Skin epidermis (tissue), 12 donors: ENCODE measurements around the gene PRDX4.
A peak's percentile ranks its signal among the peaks of the same experiment; 100 is the strongest.
"Not testable (repeated sequence)": the region's sequence is repeated elsewhere in the genome, so short reads cannot be mapped to it uniquely, and the experiment has no call there.

ENCODE experiments used
- H3K27ac ChIP-seq, 21 experiments: fragments of 200-600 bp; sonication (generic) in 11 of 21; one replicate each; pipeline ENCODE4 v1.5.0; 2020; ENCODE audit warnings: mild to moderate bottlenecking in 3 of 21, inconsistent platforms in 2 of 21, moderate library complexity in 2 of 21
- H3K4me3 ChIP-seq, 7 experiments: fragments of 200-600 bp; sonication (generic) in 2 of 7; one replicate each; pipeline ENCODE4 v1.5.0; 2020; ENCODE audit warnings: inconsistent platforms in 2 of 7, mild to moderate bottlenecking in 2 of 7, moderate library complexity in 1 of 7

Gene PRDX4

DNA sequence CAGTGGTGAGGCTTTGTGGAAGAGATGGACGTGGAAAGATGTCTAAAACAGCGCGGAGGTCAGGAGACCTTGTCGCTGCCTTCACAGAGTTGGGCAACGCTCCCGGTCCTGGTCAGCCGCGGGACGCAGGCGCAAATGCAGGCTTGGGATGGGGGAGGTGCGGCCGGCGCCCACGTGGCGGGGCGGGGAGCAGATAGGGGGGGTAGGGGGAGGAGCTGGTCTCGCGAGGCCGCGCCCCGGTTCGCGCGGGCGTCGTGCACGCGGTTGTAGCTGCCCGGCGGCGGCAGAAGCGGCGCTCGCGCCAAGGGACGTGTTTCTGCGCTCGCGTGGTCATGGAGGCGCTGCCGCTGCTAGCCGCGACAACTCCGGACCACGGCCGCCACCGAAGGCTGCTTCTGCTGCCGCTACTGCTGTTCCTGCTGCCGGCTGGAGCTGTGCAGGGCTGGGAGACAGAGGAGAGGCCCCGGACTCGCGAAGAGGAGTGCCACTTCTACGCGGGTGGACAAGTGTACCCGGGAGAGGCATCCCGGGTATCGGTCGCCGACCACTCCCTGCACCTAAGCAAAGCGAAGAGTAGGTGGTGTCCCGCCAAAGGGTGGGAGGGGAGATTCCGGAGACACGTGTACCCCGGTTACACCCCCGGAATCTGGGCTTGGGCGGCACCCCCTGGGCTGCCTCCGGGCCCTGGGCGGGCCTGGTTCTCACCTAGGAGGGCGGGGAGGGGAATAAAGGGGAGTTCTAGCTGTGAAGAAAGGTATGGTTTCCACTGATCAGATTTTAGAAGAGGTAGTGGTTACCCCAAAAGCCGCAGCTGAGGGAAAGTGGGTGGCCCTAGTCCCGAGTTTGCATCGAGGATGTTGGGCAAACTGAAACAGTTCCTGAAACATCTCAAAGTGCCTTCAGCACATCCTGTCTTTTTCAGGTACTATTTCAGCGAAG is at the start of gene PRDX4:
PRDX4 (plus strand) TSS at position 255 of the 939 bp plus-strand sequence; CDS start at position 333, 78 bp downstream.
- peak within 1 kb of the TSS; percentile 45 to 63 (median 55) for H3K4me3 ChIP-seq
- peak within 1 kb of the TSS; percentile 53 to 87 (median 79) for H3K27ac ChIP-seq

DNA sequence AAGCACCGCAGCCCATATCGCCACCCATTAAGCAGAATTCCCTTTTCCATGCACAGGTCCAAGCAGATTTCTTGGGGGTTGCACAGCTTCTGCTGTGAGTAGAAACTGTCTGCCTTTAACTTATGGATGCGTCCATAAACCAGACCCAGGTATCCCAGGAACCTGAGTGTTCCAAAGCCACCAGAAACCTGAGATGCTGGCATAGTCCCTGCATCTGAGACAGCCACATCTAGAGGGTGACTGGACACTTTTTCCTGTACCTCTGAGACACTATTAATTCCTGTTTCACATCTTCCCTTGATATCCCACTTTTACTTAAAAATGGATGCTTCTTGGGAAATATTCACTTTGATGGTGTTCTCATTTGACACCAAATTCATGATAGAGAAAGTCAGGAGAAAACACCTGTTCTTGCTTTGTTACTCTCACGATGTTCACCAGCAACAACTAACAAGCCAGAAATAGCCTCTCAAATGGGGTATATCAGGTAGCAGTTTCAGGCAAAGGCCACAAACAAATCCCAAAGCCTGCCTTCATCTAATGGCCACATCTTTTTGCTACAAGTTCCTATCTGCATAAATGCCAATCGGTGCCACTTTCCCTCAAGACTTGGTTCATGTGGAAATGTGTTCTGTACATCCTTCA is 45.5 kb upstream of the PRDX4 start:
- no peak overlapping the region for H3K27ac ChIP-seq

DNA sequence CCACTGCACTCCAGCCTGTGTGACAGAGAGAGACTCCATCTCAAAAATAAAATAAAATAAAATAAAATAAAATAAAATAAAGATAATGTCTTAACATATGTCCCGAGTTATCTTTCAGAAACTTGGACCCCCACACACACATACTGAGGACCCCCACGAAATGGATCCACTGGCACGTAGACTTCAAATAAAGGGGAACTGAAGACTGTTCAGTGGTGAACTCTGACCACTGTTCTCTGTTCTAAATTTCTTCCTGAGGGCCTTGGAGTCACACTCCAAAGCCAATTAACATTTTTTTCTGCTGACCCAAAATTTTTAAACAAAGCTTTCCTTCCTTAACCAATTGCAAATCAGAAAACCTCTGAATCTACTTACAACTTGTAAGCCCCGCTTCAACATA is 43.5 kb upstream of the PRDX4 start:
- H3K4me3 ChIP-seq, result no peak overlapping the region
- no peak overlapping the region for H3K27ac ChIP-seq

More for the DNA sequence above, 45.5 kb upstream of the PRDX4 start:
- no peak overlapping the region for H3K4me3 ChIP-seq

DNA sequence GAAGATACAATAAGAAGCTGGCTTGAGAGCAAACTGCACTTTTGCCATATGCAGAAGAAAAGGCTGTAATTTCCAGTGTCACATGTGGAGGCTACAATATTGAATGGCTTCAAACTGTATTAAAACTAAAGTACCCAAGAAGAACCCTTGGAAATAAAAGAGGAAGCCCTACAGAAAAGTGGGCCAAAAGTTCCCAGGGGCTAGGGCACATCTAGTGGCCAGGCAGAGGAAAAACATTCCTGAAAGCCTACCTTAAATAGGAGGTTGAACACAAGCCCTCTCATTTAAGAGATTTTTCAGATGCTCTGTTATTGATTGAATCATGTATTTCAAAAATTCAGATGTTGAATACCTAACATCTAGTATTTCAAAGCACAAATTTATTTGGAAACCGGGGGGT is 40.6 kb upstream of the PRDX4 start:
- Histone ChIP-seq H3K4me3 (no peak overlapping the region), H3K27ac (no peak overlapping the region)

DNA sequence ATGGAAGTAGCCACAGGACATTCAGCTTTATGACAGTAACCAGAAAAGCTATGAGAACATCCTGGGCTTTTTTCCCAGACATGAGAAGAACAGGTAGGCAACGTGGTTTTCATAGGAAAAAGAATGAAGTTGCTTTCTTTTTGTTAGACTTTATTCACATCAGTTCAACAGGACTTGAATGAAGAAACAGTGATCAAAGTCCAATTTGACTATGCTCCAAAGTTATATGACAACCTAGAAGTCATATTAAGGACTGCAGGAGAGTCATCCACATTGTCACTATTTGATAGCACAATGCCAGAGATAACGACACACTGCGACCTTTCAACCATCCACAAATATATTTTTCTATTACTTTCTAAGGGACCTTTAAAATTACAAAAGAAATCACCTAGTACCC is 39.2 kb upstream of the PRDX4 start:
- no peak overlapping the region for H3K4me3 ChIP-seq
- no peak overlapping the region for H3K27ac ChIP-seq

DNA sequence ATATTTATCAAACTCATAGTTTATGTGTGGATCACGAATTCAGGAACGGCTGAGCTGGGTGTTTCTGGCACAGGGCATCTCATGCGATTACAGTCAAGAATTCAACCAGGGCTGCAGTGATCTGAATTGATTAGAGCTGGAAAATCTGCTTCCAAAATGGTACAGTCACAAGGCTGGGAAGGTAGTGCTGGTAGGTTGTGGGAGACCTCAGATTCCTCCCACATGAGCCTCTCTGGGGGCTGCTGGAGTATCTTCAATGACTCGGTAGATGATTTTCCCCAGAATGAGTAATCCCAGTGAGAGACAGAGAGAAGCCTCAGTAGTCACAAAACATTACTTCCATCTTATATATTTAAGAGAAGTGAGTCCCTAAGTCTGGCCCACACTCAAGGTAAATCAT is 36.2 kb upstream of the PRDX4 start:
- H3K27ac ChIP-seq, result no peak overlapping the region

DNA sequence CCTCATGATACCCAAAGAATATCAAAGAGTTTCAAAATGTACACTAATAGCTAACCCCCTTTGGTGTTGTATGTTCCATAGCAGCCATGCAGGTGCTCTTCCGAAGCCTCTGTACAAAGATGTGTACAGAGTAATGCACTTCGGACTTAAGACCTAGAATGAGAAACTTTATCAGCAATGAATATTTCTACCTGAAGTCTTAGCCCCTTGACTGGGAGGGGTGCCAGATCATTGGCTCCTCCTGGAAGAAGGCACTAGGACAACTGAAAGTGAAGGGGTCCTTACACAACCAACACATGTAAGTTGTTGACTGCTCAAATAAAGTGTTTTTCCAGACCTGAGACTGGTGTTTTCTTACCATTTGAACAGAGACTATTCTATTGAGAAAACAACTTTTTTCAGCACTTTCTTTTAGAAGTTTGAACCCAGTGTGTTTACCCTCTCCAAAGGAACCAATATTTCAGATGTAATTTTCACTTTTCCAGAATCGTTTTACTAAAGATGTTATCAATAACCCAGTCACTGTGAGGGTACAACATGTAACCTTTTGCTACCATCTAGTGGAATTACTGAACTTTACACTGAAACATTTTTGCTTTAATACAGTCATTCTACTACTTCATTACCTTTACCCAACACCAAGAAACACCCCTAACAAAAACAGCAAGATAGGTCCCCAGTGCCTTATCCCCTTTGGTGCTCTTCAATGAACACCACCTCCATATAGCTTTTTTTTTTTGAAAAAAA is 33.3 kb upstream of the PRDX4 start:
- Histone ChIP-seq H3K4me3 (no peak overlapping the region), H3K27ac (no peak overlapping the region)

More for the DNA sequence above, 36.2 kb upstream of the PRDX4 start:
- H3K4me3 ChIP-seq, result no peak overlapping the region

DNA sequence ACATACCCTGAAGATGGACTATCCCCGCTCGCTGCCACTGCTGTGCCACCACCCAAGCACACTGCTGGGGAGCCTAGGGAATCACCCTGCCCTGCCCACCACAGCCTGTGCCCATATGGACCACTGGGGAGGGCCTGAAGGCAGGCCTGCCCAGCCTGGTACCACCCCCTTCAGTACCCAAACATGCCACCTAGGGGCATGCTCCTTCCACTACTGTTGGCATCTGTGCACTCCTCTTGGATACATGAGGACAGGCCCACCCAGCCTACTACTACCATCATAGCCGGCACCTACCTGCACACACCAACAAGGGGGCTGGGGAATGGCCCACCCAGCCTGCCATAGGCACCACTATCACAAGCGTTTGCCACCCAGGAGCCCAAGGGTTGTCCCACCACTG is 30.1 kb upstream of the PRDX4 start:
- H3K4me3 ChIP-seq, result no peak overlapping the region
- no peak overlapping the region for H3K27ac ChIP-seq

DNA sequence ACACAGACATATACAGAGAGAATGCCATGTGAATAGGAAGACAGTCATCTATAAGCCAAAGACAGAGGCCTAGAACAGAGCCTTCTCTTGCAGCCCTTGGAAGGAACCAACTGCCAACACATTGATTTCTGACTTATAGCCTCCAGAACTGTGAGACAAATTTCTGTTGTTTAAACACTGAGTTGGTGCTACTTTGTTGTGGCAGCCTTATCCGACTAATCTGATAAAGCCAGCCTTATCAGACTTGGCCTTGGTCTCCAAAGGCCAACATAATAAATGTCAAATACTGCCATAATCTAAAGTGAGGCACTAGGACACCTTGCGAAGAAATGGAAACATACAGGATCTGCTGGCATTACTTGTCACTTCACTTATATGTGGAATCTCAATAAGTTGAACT is 24.3 kb upstream of the PRDX4 start:
- no peak overlapping the region for H3K27ac ChIP-seq
- no peak overlapping the region for H3K4me3 ChIP-seq

DNA sequence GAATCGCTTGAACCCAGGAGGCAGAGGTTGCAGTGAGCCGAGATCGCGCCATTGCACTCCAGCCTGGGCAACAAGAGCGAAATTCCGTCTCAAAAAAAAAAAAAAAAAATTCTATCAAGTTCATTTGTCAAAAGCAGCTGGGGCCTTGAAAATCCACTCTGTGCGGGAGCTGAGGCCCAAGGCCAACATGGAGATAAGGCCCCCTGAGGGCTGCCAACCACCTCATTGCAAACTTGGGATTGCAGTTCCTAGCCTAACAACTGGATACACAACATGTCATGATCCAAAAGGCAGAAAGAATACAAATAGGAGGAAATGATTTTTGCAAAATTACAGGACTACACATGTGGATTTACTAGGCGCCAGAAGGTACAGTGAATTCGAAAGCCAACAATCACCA is 22.5 kb upstream of the PRDX4 start:
- Histone ChIP-seq H3K4me3 (no peak overlapping the region), H3K27ac (no peak overlapping the region)

DNA sequence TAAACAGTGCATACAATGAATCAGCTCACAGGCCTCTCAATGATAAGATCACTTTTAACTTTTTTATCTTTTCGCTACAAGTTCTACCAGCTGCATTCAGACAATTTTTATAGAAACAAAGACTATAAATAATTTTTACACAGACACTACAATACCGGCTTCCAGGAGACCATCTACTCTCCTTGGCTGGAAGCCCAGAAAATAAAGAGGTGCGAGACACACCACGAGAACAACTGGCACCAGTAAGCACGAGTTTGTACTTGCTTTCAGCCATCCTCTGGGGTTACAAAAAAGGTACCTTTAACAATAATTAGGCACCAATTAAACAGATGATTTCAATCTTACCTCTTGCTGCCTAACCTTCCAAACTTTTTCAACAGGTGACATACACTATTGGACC is 11.2 kb upstream of the PRDX4 start:
- Histone ChIP-seq H3K4me3 (no peak overlapping the region), H3K27ac (no peak overlapping the region)

DNA sequence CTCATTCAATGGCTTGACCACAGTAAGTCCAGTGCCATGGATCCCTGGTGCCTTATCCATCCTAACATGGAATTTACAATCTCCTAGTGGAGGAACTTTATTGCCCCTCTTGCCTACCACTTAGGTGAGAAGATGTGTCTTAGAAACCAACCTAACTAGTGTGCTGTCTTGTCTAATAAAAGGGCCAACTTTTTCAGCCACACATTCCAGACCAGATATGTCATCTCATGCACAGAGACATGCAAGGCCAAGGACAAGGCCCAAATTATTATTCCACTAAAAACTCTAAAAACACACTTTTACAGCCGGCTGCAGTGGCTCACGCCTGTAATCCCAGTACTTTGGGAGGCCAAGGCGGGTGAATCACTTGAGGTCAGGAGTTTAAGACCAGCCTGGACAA is 10.6 kb upstream of the PRDX4 start:
- H3K4me3 ChIP-seq, result no peak overlapping the region
- H3K27ac ChIP-seq, result no peak overlapping the region

DNA sequence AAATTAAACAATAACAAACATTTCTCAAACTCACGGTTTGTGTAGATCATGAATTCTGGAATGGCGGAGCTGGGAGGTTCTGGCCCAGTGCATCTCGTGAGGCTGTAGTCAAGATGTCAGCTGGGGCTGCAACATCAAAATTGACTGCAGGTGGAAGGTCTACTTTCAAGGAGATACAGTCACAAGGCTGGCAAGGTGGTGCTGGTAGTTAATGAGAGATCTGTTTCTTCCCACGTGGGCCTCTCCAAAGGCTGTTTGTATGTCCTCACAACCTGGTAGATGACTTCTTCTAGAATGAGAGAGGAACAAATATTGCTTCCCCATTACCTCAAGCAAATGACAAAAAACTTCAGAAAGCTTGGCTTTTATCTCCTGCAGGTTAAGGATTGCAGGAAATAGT is 8.0 kb upstream of the PRDX4 start:
- H3K4me3 ChIP-seq, result no peak overlapping the region
- H3K27ac ChIP-seq, result no peak overlapping the region

DNA sequence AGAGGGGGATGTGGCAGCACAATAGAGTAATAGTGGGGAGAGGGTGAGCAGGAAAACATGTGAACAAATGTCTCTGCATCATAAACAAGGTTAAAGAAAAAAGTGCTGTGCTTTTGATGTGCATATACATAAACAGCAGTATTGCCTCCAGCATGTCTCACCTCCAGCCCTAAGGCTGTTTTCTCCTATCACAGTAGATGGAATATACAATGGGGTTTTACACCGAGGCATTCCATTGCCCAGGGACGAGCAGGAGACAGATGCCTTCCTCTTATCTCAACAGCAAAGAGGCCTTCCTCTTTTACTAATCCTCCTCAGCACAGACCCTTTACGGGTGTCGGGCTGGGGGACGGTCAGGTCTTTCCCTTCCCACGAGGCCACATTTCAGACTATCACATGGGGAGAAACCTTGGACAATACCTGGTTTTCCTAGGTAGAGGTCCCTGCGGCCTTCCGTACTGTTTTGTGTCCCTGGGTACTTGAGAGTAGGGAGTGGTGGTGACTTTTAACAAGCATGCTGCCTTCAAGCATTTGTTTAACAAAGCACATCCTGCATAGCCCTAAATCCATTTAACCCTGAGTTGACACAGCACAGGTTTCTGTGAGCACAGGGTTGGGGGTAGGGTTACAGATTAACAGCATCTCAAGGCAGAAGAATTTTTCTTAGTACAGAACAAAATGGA is 7.1 kb upstream of the PRDX4 start:
- H3K27ac ChIP-seq, H3K4me3 ChIP-seq: not testable (repeated sequence)

DNA sequence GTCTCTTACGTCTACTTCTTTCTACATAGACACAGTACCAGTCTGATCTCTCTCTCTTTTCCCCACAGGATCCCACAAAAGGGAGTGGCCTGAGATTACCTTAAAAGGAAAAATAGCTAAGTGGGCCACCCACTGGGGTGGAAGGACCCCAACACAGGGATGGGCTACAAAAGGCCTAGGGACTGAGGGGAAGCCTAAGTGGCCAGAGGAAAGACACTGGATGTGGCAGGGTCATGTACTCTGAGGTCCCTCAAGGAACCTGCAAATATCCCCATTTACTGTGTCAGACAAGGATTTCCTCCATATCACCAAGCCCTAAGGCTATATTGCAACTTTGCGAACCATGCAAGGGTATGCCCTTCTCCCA is 6.5 kb upstream of the PRDX4 start:
- H3K4me3 ChIP-seq, result no peak overlapping the region
- H3K27ac ChIP-seq, result no peak overlapping the region

DNA sequence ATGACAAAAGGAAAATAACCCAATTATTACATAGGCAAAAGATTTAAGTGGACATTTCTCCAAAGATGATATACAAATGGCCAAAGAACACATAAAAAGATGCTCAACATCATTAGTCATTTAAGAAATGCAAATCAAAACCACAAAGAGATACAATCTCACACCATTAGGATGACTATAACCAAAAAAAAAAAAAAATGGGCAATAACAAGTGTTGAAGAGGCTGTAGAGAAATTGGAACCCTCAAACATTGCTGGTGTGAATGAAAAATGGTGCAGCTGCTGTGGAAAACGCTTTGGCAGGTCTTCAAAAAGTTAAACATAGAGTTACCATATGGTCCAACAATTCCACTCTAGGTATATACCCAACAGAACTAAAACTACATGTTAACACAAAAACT is 5.6 kb upstream of the PRDX4 start:
- Histone ChIP-seq H3K27ac (no peak overlapping the region), H3K4me3 (no peak overlapping the region)

DNA sequence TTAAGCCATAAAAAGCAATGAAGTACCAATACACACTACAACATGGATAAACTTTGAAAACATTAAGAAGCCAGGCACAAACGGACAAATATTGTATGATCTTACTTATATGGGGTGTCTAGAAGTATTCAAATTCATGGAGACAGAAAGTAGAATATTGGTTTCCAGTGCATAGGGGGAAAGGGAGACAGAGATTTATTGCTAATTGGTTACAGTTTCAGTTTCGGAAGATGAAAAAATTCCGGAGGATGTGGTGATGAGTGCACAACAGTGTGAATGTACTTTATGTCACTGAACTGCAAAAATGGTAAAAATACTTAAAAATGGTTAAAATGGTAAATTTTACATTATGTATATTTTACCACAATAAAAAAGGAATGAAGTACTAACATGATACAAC is 5.1 kb upstream of the PRDX4 start:
- Histone ChIP-seq H3K4me3 (no peak overlapping the region), H3K27ac (peak overlapping the region in 1 of 21 experiments; percentile 68)

DNA sequence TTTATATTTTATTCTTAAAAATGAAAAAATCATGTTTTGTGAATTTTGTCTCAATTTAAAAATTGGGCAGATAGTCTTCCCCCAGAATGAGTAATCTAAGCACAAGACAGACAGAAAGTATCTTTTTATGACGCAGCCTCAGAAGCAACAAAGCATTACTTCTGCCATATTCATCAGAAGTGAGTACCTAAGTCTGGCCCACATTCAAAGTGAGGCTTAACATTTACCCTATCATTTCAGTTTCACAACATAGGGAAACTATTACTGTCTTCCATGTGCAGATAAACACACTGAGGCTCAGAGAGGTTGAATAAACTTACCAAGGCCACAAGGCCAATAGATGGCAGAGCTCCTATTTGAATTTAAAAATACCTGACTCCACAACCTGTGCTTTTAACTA is 4.4 kb upstream of the PRDX4 start:
- no peak overlapping the region for H3K4me3 ChIP-seq
- H3K27ac ChIP-seq, result peak overlapping the region in 1 of 21 experiments; percentile 68

DNA sequence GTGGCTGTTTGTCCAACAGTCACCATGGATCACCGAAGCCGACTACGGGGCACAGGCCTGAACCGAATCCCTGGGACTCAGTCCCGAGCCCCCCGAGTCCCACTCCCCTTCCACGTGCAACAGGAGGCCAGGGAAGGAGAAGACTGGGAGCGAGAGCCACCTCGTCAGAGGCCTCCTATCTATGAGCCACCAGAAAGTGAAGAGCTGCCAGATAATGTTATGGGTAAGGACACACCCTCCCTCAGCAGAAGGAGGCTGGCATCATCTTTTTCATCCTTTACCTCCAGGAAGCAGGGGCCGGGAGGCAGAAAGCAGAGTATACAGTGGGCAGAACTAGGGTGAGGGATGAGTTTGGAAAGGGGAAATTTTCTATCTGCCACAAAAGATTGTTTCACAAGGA is 2.8 kb upstream of the PRDX4 start:
- no peak overlapping the region for H3K27ac ChIP-seq
- H3K4me3 ChIP-seq, result no peak overlapping the region

DNA sequence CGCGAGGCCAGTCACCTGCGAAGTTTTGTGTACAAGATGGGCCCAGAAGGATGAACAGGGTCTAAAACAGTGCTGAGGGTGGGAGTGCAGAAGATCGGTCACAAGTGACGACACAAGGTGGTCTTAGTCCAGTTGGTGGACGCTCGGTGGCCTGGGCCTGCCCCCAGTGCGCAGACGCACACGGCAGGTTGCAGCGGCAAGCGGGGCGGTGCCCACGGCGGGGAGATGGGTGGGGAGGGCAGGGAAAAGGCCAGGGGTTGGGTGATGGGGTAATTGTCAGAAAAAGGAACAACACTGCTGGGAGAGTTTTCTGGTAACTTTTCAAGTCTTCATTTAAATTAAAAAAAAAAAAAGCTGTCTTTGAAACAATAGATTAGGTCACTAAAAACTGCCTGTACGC is 1.0 kb upstream of the PRDX4 start:
- Histone ChIP-seq H3K4me3 (no peak overlapping the region), H3K27ac (peak overlapping the region in 2 of 21 experiments; percentile 81 to 83)
